CD4-positive, alpha-beta memory T cell (primary cell): ENCODE results near the gene MRPL47. TPM values are rescaled to one million over a fixed set of nuclear protein-coding genes. Genes with fewer than 3 reads are reported as not detected.
A peak's percentile ranks its signal among the peaks of the same experiment; 100 is the strongest.
"Not testable (repeated sequence)": the region's sequence is repeated elsewhere in the genome, so short reads cannot be mapped to it uniquely, and the experiment has no call there.

Experiments
- CTCF ChIA-PET: fragments of 350-600 bp; sonication (Branson Sonifier 250); formaldehyde crosslinking; loops from one replicate; lab custom pipeline; 2021; ENCODE audit warnings: inconsistent platforms; ENCODE audit not compliant: partially characterized antibody; lab: Charles Lee
- POLR2A ChIA-PET: fragments of 350-600 bp; sonication (Branson Sonifier 250); formaldehyde crosslinking; loops from one replicate; lab custom pipeline; 2021; ENCODE audit not compliant: partially characterized antibody; lab: Charles Lee
- DNase-seq, 5 donors: peaks; one replicate each; pipeline versions ENCODE4 v3.0.0 to v3.0.0-alpha.2; 2020 to 2022; ENCODE audit warnings: mixed read lengths in 1 of 5
- H3K27ac ChIP-seq: one replicate; pipeline ENCODE4 v1.7.0; 2013; ENCODE audit warnings: low read depth, low read length
- H3K27me3 ChIP-seq: 2 replicates; pipeline ENCODE4 v1.7.0; 2013; ENCODE audit warnings: mild to moderate bottlenecking, low read length, moderate library complexity; ENCODE audit not compliant: insufficient read depth
- H3K36me3 ChIP-seq: 2 replicates; pipeline ENCODE4 v1.7.0; 2013; ENCODE audit warnings: mild to moderate bottlenecking, low read length, moderate library complexity; ENCODE audit not compliant: insufficient read depth
- H3K4me1 ChIP-seq: 2 replicates; pipeline ENCODE4 v1.7.0; 2013; ENCODE audit warnings: mild to moderate bottlenecking, low read length, moderate library complexity; ENCODE audit not compliant: insufficient read depth
- H3K4me3 ChIP-seq, 2 donors: one replicate each; pipeline ENCODE4 v1.7.0; 2013; ENCODE audit warnings: low read length in 2 of 2, mild to moderate bottlenecking in 1 of 2
- H3K9me3 ChIP-seq, 2 donors: one replicate each; pipeline ENCODE4 v1.7.0; 2013; ENCODE audit warnings: low read length in 2 of 2, control low read depth in 1 of 2; ENCODE audit not compliant: control insufficient read depth in 1 of 2
- H3K27ac Mint-ChIP-seq, 7 donors: one replicate each; pipeline ENCODE4 v1.8.0; 2020 to 2021; ENCODE audit warnings: mixed read lengths in 7 of 7, mild to moderate bottlenecking in 6 of 7, inconsistent platforms in 3 of 7, moderate library complexity in 3 of 7
- H3K27me3 Mint-ChIP-seq, 2 donors: one replicate each; pipeline ENCODE4 v1.8.0; 2020 to 2021; ENCODE audit warnings: mixed read lengths in 2 of 2
- H3K36me3 Mint-ChIP-seq, 2 donors: one replicate each; pipeline ENCODE4 v1.8.0; 2020 to 2021; ENCODE audit warnings: mixed read lengths in 2 of 2, inconsistent platforms in 1 of 2, mild to moderate bottlenecking in 1 of 2
- H3K4me1 Mint-ChIP-seq, 4 donors: one replicate each; pipeline ENCODE4 v1.8.0; 2020 to 2021; ENCODE audit warnings: mixed read lengths in 4 of 4, mild to moderate bottlenecking in 1 of 4
- H3K4me3 Mint-ChIP-seq, 8 donors: one replicate each; pipeline ENCODE4 v1.8.0; 2020 to 2021; ENCODE audit warnings: mixed read lengths in 8 of 8, mild to moderate bottlenecking in 7 of 8, moderate library complexity in 6 of 8, inconsistent platforms in 3 of 8
- H3K9me3 Mint-ChIP-seq, 8 donors: one replicate each; pipeline ENCODE4 v1.8.0; 2020 to 2021; ENCODE audit warnings: mixed read lengths in 8 of 8, mild to moderate bottlenecking in 5 of 8, inconsistent platforms in 3 of 8, moderate library complexity in 1 of 8
- intact Hi-C: fragments of 100-400 bp; cut with micrococcal nuclease; formaldehyde crosslinking; loops from one replicate; pipeline ENCODE4 v1.15.1; 2023
- polyA plus RNA-seq, 2 donors: library from polyadenylated mRNA; unstranded; fragments of 300-500 nt; fragmentation: Illumina TruSeq; gene quantifications; one replicate each; pipeline ENCODE4 v1.2.3, GENCODE V29; 2021
- total RNA-seq, 2 experiments: library from RNA; stranded (reverse); gene quantifications; one replicate each; pipeline ENCODE4 v1.2.3, GENCODE V29; 2021

Gene MRPL47
- total and polyA plus RNA-seq, 4 experiments from 2014 or later = 16.9 to 61.8 (median 32.6) TPM

GRCh38 chr3:179643837-179644236 is 39.4 kb upstream of the MRPL47 start:
- H3K27ac ChIP-seq, H3K4me3 Mint-ChIP-seq, intact Hi-C loops, H3K27me3 Mint-ChIP-seq, H3K4me1 ChIP-seq, DNase-seq, H3K4me3 ChIP-seq, H3K27me3 ChIP-seq, H3K36me3 ChIP-seq, H3K9me3 ChIP-seq, H3K4me1 Mint-ChIP-seq, CTCF ChIA-PET, H3K27ac Mint-ChIP-seq, H3K36me3 Mint-ChIP-seq, H3K9me3 Mint-ChIP-seq, POLR2A ChIA-PET: not testable (repeated sequence)

DNA sequence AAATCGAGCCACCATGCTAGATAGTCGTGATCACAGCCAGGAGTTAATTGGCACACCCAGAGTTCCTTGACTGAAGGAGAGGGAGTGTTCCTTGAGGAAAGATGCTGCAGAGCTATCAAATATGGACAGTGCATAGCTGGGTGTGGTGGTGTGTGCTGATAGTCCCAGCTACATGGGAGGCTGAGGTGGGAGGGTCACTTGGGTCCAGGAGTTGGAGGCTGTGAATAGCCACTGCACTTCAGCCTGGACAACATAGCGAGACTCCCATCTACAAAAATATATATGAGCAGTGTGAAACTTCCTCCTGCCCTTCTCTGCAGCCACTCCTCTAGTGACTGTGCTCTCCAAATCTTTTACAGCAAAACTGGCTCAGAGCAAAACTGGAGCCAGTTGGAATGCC is 38.4 kb upstream of the MRPL47 start:
- Histone ChIP-seq H3K4me3 (no peak overlapping the region), H3K4me1 (no peaks in the 10 kb centered on the region), H3K27ac (no peak overlapping the region), H3K36me3 (no peaks in the 10 kb centered on the region), H3K27me3 (no peaks in the 10 kb centered on the region), H3K9me3 (no peaks in the 10 kb centered on the region)
- CTCF ChIA-PET = no interaction called here
- POLR2A ChIA-PET = no interaction called here
- Mint-ChIP-seq H3K36me3 (peaks cover 0 to 3% of the 10 kb centered on the region in 2 donors), H3K27ac (peak overlapping the region in 1 of 7 donors; percentile 4), H3K4me3 (no peak overlapping the region), H3K9me3 (peaks cover 0 to 2% (median 0%) of the 10 kb centered on the region in 8 donors), H3K27me3 (no peaks in the 10 kb centered on the region), H3K4me1 (no peaks in the 10 kb centered on the region)
- intact Hi-C loops = no loop called here
- no peak for DNase-seq

DNA sequence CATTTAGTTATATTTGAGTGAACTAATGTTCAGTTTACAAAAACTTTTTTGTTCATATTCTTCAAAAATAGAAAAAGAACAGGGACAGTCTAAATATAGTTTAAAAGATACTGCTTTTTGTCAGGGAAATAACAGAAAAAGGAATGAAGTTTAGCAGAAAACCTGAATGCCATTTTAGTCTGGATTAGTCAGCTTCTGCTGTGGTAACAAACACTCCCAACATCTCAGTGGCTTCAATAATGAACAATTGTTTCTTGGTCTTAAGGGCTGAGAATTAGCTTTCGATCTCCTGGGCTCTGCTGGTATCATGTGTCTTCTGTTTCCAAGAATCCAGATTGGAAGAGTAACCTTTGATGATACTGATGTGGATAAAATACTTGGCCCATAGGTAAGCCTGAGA is 36.0 kb upstream of the MRPL47 start:
- Histone ChIP-seq H3K9me3 (no peaks in the 10 kb centered on the region), H3K27me3 (no peaks in the 10 kb centered on the region), H3K36me3 (no peaks in the 10 kb centered on the region), H3K4me3 (no peak overlapping the region), H3K27ac (no peak overlapping the region), H3K4me1 (no peaks in the 10 kb centered on the region)
- H3K27me3 Mint-ChIP-seq = no peaks in the 10 kb centered on the region
- ChIA-PET POLR2A (no interaction called here), CTCF (interaction anchor here (1.0 kb wide), 1 partner anchor 9 kb away, joined by 6 read pairs; no protein-coding TSS in a partner anchor)
- peaks cover 0 to 2% (median 0%) of the 10 kb centered on the region in 8 donors for H3K9me3 Mint-ChIP-seq
- intact Hi-C loops = no loop called here
- no peak overlapping the region for H3K27ac Mint-ChIP-seq
- peaks cover 0 to 3% of the 10 kb centered on the region in 2 donors for H3K36me3 Mint-ChIP-seq
- H3K4me1 Mint-ChIP-seq = no peaks in the 10 kb centered on the region
- no peak for DNase-seq
- no peak overlapping the region for H3K4me3 Mint-ChIP-seq

GRCh38 chr3:179630753-179631451 is 26.5 kb upstream of the MRPL47 start:
- Histone ChIP-seq H3K36me3 (no peaks in the 10 kb centered on the region), H3K27me3 (no peaks in the 10 kb centered on the region), H3K9me3 (no peaks in the 10 kb centered on the region), H3K4me3 (no peak overlapping the region), H3K27ac (no peak overlapping the region), H3K4me1 (no peaks in the 10 kb centered on the region)
- Mint-ChIP-seq H3K36me3 (peaks cover 6 to 8% of the 10 kb centered on the region in 2 donors), H3K4me1 (no peaks in the 10 kb centered on the region), H3K27me3 (no peaks in the 10 kb centered on the region), H3K27ac (no peak overlapping the region), H3K9me3 (no peaks in the 10 kb centered on the region), H3K4me3 (no peak overlapping the region)
- CTCF ChIA-PET = interaction anchor here (0.7 kb wide), 1 partner anchor 16 kb away, joined by 3 read pairs; no protein-coding TSS in a partner anchor
- no peak for DNase-seq
- POLR2A ChIA-PET = no interaction called here
- intact Hi-C loops = no loop called here

DNA sequence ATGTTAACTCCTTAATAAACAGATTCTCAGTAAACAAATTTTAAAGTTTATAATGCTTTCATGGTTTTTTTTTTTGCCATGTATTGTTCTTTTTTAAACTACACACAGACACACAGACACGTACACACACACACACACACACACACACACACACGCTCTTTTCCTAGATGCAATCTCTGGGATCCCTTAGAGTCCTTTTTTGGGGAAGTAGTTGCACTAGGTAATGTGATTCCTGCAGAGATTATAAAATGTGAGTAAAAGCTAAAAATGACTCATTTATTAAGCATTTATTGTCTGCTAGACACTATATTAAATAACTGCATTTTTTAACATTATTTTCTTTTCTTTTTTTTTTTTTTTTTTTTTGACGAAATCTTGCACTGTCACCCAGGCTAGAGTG is 20.0 kb upstream of the MRPL47 start:
- CTCF ChIA-PET = no interaction called here
- intact Hi-C loops = no loop called here
- Histone ChIP-seq H3K9me3 (no peaks in the 10 kb centered on the region), H3K27ac (no peak overlapping the region), H3K27me3 (no peaks in the 10 kb centered on the region), H3K36me3 (peaks cover 29% of the 10 kb centered on the region), H3K4me3 (no peak overlapping the region), H3K4me1 (no peaks in the 10 kb centered on the region)
- Mint-ChIP-seq H3K4me3 (no peak overlapping the region), H3K4me1 (peaks cover 0 to 1% (median 0%) of the 10 kb centered on the region in 4 donors), H3K9me3 (no peaks in the 10 kb centered on the region), H3K27me3 (no peaks in the 10 kb centered on the region), H3K27ac (no peak overlapping the region), H3K36me3 (peaks cover 48 to 52% of the 10 kb centered on the region in 2 donors)
- POLR2A ChIA-PET = no interaction called here
- DNase-seq = no peak

DNA sequence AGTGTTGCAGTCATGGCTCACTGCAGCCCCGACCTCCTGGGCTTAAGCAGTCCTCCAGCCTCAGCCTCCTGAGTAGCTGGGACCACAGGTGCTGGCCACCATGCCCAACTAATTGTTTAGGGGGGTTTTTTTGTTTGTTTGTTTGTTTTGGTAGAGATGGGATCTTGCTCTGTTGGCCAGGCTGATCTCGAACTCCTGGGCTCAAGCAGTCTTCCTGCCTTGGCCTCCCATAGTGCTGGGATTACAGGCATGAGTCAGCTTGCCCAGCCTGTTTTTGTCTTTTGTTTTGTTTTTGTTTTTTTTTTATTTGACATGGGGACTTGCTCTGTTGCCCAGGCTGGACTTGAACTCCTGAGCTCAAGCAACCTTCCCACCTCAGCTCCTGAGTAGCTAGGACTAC is 17.6 kb upstream of the MRPL47 start:
- no peaks in the 10 kb centered on the region for H3K27me3 ChIP-seq
- H3K4me1 ChIP-seq = no peaks in the 10 kb centered on the region
- no peak overlapping the region for H3K4me3 Mint-ChIP-seq
- ChIA-PET CTCF (interaction anchor here (0.7 to 2.5 kb wide), 2 partner anchors 28 to 32 kb away, joined by 3 to 10 read pairs; no protein-coding TSS in a partner anchor), POLR2A (no interaction called here)
- intact Hi-C loops = no loop called here
- H3K27ac ChIP-seq = no peak overlapping the region
- no peaks in the 10 kb centered on the region for H3K9me3 Mint-ChIP-seq
- peaks cover 53 to 63% of the 10 kb centered on the region in 2 donors for H3K36me3 Mint-ChIP-seq
- H3K4me1 Mint-ChIP-seq = peaks cover 0 to 1% (median 0%) of the 10 kb centered on the region in 4 donors
- peaks cover 32% of the 10 kb centered on the region for H3K36me3 ChIP-seq
- H3K4me3 ChIP-seq = no peak overlapping the region
- no peaks in the 10 kb centered on the region for H3K9me3 ChIP-seq
- H3K27ac Mint-ChIP-seq = no peak overlapping the region
- no peak for DNase-seq
- no peaks in the 10 kb centered on the region for H3K27me3 Mint-ChIP-seq

- ChIA-PET POLR2A (interaction anchor here (1.2 kb wide), 1 partner anchor 11 kb away, joined by 3 read pairs; the partner anchor contains the start of genes MRPL47 and NDUFB5), CTCF (interaction anchor here (0.6 to 1.9 kb wide), 2 partner anchors 16 to 34 kb away, joined by 3 to 10 read pairs; no protein-coding TSS in a partner anchor)
- peaks cover 32 to 33% of the 10 kb centered on the region in 2 donors for H3K36me3 Mint-ChIP-seq
- Histone ChIP-seq H3K9me3 (no peaks in the 10 kb centered on the region), H3K36me3 (peaks cover 5% of the 10 kb centered on the region), H3K27ac (no peak overlapping the region), H3K4me3 (no peak overlapping the region), H3K4me1 (no peaks in the 10 kb centered on the region), H3K27me3 (no peaks in the 10 kb centered on the region)
- no peaks in the 10 kb centered on the region for H3K27me3 Mint-ChIP-seq
- no peak overlapping the region for H3K4me3 Mint-ChIP-seq
- no peak for DNase-seq
- intact Hi-C loops = no loop called here
- peaks cover 0 to 2% (median 0%) of the 10 kb centered on the region in 8 donors for H3K9me3 Mint-ChIP-seq
- H3K4me1 Mint-ChIP-seq = peaks cover 6 to 13% (median 9%) of the 10 kb centered on the region in 4 donors
- H3K27ac Mint-ChIP-seq = peak overlapping the region in 2 of 7 donors; percentile 7 to 11
Measured at GRCh38 chr3:179615458-179616173, 11.2 kb upstream of the MRPL47 start.
